IMR-90 (cell line): ENCODE measurements around the gene KLK8.

Experiments used
- MAFK ChIP-seq: IDR thresholded peaks from 2 replicates; pipeline ENCODE4 v1.6.1; 2012; ENCODE audit warnings: low read depth, low read length, improper control_type of control experiment
- POLR2A ChIP-seq: IDR thresholded peaks from 2 replicates; pipeline ENCODE4 v1.6.1; 2012; ENCODE audit warnings: mild to moderate bottlenecking, low read depth, low read length

DNA sequence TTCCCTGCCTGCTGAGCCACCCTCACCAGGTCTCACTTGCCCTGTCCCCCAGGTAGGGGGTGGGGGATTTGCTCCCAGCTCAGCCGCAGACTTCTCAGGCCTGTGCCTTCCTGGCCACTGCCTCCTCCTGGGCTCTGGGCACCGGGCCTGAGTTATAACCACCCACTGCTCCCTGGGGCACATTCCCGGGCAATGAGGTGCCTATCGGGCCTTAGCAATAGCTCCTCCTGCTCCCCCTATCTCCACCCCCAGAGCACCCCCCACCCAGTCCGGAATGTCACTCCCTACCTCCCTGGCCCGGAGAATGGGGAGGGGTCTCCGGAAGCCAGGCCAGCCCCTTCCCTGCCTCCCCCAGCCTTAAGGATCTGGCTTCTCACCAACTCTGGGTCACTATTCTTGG lies 48.5 kb downstream of the KLK8 start, which contains the start of gene KLK5:
- TF ChIP-seq POLR2A (no peak), MAFK (no peak)
